ENCODE data around the gene TXNDC16.
"Not testable (repeated sequence)": the region's sequence is repeated elsewhere in the genome, so short reads cannot be mapped to it uniquely, and the experiment has no call there.

The TXNDC16 gene

DNA sequence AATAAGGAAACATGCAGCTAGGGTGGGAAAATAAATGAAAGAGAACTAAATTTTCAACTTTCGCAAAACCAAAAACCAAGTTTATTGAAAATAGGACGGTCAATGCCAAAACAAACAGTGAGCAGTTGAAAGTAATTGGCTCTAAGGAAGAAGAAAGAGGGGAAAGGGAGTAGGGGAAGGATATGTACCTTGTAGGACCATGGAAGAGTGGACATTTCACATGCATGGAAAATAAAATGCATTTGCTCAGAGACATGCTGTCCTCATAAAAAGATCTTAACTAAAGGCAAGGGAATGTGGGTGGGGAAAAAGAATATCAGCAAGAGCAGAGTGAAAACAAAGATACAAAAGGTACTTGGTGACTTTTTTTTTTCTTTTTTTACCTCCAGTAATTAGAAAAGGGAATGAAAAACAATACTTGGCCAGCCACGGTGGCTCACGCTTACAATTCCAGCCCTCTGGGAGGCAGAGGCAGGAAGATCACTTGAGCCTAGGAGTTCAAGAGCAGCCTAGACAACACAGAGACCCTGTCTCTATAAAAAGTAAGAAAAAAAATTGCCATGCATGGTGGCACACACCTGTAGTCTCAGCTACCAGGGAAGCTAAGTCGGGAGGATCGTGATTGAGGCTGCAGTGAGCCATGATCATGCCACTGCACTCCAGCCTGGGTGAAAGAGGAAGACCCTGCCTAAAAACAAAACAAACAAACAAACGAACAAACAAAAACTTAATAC is 6.6 kb downstream of the TXNDC16 start:
- in situ Hi-C loops (cut with MboI; ENCODE audit: low sequenced_read_pairs): no loop called here

DNA sequence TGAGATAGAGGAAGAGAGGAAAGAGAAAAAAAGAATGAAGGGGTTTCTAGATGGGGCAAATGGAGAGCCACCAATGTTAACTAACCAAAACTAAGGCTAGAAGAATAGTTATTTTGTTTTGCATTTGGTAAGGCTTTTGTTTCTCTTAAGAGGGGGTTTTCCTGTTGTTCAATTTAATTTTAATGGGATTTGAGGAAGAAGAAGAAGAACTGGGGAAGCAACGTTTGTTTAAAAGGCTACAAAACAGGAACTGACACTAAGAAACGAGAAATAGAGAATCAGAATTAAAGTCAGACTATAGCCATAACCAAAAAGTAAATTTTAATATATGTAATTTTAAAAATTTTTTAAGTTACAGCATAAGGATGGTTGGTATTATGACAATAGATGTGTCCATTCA is 13.7 kb downstream of the TXNDC16 start:
- in situ Hi-C loops (cut with MboI; ENCODE audit: low sequenced_read_pairs): no loop called here

DNA sequence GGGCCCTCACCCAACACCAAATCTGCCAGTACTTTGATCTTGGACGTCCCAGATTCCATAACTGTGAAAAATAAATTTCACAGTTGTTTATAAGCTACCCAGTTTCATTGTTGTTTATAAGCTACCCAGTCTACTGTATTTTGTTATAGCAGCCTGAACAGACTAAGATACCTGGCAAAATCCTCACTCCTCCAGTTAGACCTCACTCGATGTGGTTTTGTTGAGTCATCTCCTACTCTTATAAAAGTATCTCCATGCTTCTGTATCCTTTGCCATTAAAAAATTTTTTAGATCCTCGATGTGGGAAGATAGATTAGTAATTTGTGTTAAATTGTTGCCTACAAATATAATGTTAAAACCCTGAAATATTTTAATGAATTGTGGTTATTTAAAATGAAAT is 16.0 kb downstream of the TXNDC16 start:
- in situ Hi-C loops (cut with MboI; ENCODE audit: low sequenced_read_pairs): no loop called here

DNA sequence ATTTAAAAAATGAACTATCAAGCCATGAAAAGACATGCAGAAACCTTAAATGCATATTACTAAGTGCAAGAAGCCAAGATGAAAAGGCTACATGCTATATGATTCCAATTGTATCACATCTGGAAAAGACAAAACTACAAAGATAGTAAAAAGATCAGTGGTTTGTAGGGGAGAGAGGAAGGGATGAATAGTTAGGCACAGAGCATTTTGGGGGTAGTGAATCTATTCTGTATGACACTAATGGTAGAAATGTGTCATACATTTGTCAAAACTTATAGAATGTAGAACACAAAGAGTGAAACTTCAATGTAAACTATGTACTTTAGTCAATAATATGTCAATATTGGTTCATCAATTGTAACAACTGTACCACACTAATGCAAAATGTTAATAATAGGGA is 20.8 kb downstream of the TXNDC16 start:
- in situ Hi-C loops (cut with MboI; ENCODE audit: low sequenced_read_pairs): no loop called here

DNA sequence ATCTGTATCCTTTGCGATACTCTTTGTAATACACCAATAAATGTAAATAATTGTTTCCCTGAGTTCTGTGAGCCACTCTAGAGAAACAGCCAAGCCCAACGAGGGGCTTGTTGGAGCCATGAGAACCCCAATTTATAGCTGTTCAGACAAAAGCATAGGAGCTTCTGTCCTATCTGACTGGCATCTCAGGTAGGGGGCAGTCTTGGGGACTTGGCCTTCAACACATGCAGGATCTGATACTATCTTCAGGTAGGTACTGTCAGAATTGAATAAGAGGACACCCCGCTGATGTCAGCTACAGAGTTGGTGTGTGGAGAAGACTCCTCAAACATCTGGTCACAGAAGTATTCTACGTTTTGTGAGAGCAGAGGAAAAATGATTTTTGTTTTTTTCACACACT is 25.3 kb downstream of the TXNDC16 start:
- in situ Hi-C loops (cut with MboI; ENCODE audit: low sequenced_read_pairs): no loop called here

DNA sequence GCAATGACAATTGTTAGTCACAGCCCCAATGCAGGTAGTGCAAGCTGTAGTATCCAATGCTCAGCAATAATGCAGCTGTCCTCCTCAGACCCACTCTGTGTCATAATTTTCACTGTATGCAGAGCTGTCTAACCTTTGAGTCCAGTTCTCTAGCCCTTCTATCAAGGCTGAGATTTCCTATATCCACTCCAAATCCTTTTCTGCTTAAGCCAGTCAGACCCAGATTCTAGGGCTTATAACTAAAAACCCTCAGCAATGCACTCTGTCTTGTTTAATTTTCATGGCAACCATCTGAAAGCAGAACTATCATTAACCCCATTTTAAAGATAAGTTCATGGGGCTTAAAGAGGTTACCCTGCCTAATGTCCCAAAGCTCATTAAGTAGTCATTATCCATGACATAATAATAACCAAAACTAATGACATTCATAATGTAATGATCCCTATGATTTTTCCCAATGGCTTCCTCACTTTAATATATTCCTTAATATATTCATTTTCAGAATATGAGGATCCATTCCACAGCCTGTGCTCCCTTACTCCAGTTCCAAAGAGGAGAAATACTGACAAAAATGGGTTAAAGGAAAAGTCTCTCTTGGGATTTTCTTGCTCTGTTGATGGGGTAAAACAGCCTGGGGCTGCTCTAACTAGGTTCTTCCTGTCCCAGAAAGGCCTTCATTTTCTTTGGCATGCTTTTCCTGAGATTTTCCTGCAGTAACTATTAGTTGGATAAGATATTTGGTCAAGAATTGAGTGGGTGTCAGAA is 29.5 kb downstream of the TXNDC16 start:
- in situ Hi-C loops (cut with MboI; ENCODE audit: low sequenced_read_pairs): no loop called here

DNA sequence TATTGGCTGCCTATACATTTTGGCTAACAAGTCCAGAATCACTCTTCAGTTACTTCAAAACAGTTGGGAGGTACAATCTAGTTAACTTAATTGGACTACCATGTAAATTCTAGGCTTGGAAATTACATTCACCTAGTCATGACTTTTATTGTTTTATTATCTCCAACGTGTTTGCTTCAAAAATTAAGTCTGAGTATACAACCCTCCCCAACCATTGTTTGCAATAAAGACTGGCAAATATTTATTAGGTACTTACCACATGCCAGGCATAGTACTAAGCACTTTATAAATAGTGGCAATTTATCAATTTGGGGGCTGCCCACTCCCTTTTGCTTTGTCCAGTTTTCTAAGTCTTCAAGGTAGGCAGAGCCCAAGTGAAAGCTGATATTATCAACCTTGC is 30.3 kb downstream of the TXNDC16 start:
- in situ Hi-C loops (cut with MboI; ENCODE audit: low sequenced_read_pairs): no loop called here

DNA sequence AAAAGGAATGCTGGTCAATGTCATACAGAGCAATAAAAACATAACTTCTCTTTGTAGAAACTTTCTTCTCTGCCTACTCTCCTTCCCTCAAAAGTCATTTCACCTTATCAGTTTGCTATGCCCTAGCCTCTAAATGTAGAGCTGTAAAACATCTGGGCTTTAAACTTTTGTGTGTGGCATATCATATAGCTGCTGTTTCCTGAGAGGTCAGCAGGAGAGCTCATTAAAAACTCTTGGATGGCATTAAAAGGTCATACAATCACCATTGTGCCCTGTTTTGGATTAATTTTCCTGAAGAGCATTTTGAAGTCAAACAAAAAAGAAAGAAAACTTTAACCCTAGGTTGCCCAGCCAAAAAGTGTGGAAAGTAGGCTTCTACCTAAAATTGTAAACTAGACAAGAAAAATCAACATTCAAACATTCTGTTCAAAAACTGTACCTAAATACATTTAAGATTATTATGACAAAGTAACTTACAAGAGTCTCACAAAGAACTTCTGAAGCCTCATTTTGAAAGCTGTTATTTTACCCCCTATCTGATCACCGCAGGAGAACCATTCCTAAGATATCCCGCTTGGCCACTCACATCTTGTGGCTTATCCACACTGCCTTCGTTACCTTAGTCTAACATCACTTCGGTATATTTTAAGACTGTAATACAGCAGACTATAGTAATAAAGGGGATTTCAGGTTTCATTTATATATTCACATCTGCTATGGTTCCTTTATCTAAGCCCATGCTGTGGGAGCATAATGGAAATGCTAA is 38.1 kb downstream of the TXNDC16 start:
- in situ Hi-C loops (cut with MboI; ENCODE audit: low sequenced_read_pairs): no loop called here

DNA sequence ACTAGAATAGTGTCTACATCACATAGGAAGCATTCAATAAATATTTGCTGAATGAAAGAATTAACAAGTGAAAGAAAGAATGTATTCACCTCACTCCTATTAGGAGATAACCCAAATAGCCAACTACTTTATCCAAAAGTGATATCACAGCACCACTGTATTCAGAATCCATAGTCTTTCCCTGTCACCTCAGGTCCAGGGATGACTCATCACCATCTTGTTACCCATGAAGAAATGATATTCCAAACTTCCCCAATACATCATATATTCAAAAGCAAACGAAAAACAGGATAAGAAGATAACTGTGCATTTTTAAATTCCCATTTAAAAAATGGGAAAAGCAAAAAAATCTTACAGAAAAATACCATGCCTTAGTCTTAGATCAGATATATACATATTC is 39.1 kb downstream of the TXNDC16 start:
- in situ Hi-C loops (cut with MboI; ENCODE audit: low sequenced_read_pairs): no loop called here

DNA sequence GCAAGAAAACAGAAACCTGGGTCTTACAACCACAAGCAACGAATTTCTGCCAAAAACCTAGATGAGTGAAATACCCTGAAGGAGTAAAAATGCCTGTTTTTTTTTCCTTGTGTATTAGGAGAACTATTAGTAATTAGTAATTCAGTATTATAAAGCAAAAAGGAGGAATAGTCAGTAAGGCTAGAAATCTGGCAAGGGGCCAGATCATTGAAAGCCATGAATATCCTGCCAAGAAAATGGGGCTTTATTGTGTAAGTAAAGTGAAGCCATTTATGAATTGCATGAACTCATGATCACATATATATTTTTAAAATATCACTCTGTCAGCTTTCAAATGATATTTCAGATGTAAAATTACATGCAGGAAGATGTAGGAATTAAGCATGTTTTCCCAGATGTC is 57.9 kb downstream of the TXNDC16 start:
- in situ Hi-C loops (cut with MboI; ENCODE audit: low sequenced_read_pairs): no loop called here

DNA sequence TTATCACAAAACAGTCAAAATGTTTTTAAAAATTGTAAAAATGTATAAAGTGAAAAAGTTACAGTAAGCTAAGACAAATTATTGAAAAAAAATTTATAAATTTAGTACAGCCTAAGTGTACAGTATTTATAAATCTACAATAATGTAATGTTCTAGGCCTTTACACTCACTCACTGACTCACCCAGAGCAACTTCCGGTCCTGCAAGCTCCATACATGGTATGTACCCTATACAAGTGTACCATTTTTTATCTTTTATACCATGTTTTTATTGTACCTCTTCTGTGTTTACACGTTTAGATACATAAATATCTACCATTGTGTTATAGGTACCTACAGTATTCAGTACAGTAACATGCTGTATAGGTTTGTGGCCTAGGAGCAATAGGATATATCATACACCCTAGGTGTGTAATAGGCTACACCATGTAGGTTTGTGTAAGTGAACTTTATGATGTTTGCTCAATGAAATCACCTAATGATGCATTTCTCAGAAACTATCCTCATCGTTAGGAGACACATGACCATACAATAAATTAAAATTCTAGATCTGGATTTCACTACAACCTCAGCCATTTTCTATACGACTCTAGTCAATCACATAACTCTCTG is 66.8 kb downstream of the TXNDC16 start:
- in situ Hi-C loops (cut with MboI; ENCODE audit: low sequenced_read_pairs): no loop called here

DNA sequence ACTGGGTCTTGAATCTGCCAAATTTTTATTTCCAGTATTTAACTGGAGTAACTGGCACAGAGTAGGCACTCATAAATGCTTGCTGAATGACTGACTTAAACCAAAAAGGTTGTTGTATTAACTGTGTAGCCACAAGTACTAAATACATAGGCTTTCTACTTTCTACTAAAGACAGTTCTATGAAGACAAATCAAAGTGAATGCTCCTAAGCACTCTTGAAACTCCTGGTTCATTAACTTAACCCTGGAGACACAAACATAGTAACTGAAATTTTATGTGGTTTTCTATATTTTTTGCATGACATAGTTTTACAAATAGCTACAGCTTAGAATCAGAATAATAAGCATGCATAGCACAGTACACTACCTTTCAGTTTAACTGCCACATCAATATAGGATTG is 70.4 kb downstream of the TXNDC16 start:
- in situ Hi-C loops (cut with MboI; ENCODE audit: low sequenced_read_pairs): no loop called here

DNA sequence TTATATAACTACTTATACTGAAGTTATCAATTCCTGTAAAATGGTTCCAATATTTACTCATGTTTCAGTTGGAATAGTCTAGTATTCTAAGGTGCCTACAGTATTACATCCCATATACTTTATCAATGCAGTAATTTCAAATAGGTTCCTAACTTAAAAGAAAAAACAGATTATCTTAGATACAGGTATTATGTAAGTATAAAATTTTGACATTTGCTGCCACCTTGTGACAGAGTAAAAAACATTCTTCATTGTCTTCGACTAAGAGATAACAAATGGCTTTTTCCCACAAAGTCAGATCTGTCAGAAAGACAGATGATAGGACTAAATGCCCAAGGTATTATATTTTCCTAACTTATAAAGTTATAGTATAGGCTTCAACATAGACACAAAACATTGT is 78.7 kb downstream of the TXNDC16 start:
- in situ Hi-C loops (cut with MboI; ENCODE audit: low sequenced_read_pairs): no loop called here

DNA sequence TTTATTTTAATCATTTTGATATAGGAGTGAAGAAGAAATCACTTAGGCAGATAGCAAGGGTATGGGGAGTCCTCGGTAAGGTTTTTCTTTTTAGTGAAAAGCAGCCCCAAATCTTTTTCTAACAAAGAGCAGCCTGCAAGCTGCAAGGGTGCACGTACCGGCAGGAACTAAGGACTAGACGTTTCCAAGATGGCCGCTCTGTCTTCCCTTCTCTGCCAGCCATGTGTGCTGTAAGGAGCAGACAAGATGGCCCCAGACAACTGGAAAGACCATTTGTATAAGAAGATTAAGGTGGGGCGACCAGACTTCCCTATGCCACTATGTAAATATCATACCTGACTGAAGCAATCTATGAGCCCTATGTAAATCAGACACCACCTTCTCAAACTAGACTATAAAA is 79.6 kb downstream of the TXNDC16 start:
- in situ Hi-C loops (cut with MboI; ENCODE audit: low sequenced_read_pairs): no loop called here

DNA sequence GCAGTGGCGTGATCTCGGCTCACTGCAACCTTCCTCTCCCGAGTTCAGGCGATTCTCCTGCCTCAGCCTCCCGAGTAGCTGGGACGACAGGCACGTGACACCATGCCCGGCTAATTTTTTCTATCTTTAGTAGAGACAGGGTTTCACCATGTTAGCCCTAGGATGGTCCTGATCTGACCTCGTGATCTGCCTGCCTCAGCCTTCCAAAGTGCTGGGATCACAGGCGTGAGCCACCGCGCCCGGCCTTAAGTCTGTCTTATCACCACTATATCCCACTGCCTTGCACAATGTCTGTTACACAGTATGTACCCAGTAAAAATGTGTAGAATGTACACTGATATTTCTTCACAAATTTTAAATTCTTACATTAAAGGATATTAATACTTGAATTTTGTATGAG is 80.1 kb downstream of the TXNDC16 start:
- in situ Hi-C loops (cut with MboI; ENCODE audit: low sequenced_read_pairs): not testable (repeated sequence)

DNA sequence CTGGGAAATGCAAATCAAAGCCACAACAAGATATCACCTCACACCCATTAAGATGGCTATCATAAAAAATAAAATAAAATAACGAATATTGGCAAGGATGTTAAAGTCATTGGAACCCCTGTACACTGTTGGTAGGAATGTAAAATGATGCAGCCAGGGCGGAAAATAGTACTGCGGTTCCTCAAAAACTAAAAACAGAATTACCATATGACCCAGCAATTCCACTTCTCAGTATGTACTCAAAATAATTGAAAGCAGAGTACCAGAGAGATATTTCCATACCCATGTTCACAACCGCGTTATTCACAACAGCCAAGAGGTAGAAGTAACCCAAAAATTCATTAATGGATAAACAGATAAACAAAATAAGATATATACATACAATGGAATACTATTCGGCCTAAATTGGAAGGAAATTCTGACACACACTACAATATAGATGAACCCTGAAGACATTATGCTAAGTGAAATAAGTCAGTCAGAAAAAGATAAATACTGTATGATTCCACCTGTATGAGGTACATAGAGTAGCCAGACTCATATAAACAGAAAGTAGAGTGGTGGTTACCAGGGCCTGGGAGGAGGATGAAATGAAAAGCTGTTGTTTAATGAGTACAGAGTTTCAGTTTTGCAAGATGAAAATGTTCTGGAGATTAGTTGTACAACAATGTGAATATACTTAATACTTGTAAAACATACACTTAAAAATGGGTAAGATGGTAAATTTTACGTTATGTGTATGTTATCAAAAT is 84.6 kb downstream of the TXNDC16 start:
- in situ Hi-C loops (cut with MboI; ENCODE audit: low sequenced_read_pairs): no loop called here

DNA sequence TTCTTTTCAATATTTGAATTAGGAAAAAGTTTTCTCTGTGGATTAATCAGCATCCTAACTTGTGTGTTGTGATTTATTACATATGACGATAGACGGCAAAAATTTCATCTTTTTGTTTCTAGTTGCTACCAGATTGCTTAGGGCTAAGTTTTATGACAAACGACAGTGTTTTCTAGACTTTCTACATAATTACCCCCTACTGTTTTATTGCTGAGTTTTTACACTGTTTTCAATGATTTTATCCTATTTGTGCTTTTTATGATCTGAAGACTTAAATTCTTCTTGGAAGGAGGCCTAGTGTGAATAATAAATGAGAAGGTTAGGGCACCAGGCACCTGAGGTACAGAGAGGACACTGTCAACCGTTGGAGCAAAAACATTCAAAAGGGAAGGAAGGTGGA is 88.1 kb downstream of the TXNDC16 start:
- in situ Hi-C loops (cut with MboI; ENCODE audit: low sequenced_read_pairs): no loop called here

DNA sequence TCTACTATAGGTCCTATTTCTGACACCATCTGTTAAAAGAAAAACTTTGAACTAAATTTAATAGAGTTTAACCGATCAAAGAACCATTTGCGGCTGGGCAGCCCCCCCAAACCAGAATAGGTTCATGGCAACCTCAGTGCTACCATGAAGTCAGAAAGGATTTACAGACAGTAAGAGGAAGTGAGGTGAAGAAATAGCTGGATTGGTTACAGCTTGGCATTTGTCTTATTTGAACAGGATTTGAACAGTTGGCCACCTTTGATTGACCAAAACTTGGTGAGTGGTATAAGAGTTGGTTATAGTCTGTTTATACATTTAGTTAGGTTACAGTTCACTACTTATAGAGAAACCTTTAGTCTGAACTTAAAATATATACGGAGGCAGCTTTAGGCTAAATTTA is 88.9 kb downstream of the TXNDC16 start:
- in situ Hi-C loops (cut with MboI; ENCODE audit: low sequenced_read_pairs): no loop called here

DNA sequence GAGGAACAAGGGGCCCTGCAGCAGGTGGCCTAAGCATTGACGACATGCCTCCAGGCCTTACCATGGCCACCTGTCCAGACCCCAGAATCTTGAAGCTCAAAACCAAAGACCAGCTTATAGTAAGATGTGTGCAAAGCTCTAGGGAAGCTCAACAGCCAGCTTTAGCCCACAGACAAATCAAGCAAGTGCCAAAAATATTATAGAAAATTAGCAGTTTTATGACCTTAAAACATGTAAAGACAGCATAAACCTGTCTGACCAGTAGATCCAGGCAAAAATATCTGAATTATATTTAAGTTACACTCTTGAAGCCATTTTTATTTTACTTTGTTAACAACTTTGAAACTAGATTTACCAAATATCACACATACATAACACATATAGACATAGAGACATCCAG is 90.6 kb downstream of the TXNDC16 start:
- in situ Hi-C loops (cut with MboI; ENCODE audit: low sequenced_read_pairs): no loop called here

DNA sequence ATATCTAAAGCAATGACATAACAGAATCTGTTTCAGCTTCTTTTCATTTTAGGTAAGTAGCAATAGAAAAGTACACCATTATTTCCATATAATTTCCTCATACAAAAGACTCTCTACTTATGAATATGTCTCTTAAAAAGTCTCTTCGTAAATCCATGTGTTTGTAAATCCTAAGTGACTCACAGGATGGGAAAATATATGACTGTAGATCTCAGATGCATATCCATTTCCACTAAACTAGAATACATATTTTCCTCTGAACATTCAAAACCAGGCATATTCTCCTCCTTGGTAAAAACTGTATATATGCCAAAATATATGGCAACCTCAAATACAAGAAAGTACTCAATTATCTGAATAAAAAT is 93.6 kb downstream of the TXNDC16 start:
- in situ Hi-C loops (cut with MboI; ENCODE audit: low sequenced_read_pairs): no loop called here

DNA sequence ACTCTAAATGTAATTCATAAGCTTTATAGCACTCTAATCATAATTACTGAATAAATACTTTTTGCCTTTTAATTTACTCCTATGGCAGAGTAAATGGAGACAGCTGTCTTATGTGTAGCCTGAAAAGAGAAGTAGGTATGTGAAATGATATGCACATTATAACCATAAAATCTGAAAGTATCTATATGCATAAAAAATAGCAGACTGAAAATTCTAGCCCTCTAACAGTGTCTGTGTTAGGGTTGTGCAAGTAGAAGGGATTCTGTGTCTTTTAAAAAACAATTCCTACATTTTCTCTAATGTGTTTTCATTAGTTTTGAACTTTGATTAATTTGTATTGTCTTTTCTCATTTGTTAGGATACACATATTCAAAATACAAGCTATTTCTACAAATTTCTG is 94.9 kb downstream of the TXNDC16 start:
- in situ Hi-C loops (cut with MboI; ENCODE audit: low sequenced_read_pairs): no loop called here
